HG02973 (cell line): ENCODE results near the gene FCGR1A.
"Not testable (repeated sequence)": the region's sequence is repeated elsewhere in the genome, so short reads cannot be mapped to it uniquely, and the experiment has no call there.

ENCODE experiments used
- ATAC-seq: cut with Tn5 transposase; IDR thresholded peaks from one replicate; pipeline ENCODE4 v1.9.1; 2021; ENCODE audit warnings: moderate library complexity; ENCODE audit not compliant: unreplicated experiment

Gene FCGR1A

DNA sequence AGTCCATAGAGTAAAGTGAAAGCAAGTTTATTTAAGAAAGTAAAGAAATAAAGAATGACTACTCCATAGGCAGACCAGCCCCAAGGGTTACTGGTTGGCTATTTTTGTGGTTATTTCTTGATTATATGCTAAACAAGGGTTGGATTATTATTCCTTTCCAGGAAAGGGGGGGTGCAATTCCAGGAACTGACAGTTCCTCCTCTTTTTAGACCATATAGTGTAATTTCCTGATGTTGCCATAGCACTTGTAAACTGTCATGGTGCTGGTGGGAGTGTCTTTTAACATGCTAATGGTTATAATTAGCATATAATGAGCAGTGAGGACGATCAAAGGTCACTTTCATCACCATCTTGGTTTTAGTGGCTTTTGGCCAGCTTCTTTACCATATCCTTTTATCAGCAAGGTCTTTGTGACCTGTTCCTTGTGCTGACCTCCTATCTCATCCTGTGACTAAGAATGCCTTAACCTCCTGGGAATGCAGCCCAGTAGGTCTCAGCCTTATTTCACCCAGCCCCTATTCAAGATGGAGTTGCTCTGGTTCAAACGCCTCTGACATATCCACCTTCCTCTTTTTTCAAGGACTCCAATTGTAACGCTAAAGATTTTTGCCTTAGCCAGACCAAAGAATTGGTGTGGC is 6.9 kb upstream of the FCGR1A start:
- ATAC-seq: not testable (repeated sequence)

DNA sequence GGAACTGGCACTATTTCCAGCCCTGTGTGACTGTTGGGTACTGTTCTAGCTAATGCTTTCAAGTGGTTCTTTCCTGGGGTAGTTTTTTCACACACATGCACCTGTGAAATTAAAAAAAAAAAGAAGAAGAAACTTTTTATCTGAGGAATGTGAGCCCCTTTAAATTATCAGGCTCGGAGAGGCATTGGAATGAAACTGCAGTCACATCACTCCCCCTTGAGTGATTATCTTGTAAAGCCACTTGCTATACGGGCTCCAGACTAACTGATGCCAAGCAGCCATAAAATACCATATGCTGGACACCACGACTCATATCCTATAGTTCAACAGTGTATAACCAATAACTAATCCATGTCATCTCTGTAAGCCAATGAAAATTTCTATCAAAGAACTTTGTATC is 5.4 kb upstream of the FCGR1A start:
- ATAC-seq: not testable (repeated sequence)

DNA sequence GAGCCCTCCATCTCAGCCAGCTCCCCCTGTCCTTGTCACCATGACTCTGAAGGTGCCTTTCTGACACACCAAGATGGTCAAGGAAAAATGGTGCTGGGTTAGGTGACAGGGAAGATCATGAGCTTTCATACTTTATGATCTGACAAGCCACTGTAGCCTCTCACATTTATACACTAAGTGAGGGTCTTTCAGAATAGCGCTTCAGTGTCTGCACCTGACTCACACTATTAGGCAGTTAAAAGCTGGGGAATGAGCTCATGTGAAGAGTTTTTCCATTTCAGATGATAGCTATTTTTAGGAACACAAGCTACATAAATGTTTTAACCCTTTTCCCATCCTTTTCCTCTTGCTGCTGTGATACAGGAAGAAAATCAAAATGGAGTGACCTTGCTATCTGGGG is 4.2 kb upstream of the FCGR1A start:
- not testable (repeated sequence) for ATAC-seq

DNA sequence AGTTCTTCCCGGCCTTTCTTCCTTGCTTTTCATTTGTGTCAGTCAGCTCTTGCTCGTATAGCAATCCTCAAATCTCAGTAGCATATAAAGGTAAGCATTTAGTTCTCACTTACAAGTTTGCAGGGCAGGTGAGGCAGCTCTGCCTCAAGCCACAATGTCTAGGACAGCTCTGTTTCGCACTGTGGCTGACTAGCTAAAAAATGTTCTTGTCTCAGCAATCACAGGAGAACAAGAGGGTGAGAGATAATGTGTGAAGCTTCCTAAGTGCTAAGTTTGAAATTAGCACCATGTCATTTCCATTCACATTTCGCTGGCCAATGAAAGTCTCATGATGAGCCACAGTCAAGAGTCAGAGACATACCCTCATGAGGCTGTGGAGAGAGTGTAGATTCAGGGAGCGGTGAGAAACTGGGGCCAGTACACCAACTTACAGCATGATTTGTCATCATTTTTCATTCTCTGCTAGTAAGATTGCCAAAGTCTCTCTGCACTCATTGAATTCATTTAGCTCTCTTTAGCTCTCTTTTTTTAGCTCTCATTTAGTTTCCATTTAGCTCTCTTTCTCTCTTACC is 995 bp upstream of the FCGR1A start:
- ATAC-seq: not testable (repeated sequence)

DNA sequence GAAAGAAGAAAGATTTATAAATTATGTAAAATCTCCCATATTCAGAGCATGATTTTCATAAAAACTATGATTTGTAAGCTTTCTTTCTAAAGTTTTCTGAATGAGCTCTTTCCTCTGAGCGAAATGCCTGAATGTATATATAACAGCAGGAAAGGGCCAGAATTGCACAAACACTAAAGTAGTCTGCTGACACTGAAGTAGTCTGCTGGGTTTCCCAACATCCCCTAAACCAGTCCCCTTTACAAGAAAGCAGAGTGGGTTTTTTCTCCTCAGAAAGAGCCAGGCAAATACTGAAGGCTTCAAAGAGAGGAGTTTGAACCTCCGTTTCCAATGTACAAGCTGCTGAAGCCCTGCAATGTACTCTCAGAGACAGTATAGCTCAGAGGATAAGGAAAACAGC is 795 bp downstream of the FCGR1A start:
- not testable (repeated sequence) for ATAC-seq

DNA sequence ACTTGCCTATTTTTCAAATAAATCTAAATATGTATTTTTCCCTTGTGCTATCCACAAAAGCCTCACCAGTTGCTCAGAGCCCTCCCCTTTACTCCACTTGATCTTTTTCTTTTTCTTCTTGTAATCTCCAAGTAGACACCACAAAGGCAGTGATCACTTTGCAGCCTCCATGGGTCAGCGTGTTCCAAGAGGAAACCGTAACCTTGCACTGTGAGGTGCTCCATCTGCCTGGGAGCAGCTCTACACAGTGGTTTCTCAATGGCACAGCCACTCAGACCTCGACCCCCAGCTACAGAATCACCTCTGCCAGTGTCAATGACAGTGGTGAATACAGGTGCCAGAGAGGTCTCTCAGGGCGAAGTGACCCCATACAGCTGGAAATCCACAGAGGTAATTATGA is 1.4 kb downstream of the FCGR1A start:
- ATAC-seq: not testable (repeated sequence)

DNA sequence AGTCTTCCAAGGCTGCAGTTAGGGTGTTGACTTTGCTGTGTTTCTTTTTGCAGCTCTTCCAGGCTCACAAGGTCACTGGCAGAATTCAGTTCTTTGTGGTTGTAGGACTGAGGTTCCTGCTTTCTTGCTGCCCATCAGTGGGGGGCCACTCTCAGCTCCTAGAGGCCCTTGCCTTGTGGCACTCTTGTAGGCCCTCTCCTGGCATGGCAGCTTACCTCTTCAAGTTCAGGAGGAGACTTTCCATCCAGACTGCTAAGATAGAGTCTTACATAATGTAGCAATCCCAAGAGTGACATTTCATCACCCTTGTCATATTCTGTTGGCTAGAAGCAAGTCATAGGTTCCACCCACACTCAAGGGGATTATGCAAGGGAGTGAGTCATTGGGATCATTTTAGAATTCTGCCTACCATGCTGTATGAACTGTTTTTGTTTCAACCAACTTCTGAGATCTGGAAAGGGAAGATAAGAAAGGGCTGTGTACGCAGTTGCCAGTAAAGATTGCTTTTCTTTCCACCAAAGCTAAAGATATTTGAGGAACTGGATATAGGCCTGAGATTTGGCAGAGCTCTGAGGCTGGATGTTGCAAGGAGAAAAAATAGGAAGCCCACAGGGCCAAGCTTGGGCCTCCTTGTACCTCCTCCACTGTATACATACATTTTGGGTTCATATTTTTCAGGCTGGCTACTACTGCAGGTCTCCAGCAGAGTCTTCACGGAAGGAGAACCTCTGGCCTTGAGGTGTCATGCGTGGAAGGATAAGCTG is 5.4 kb downstream of the FCGR1A start:
- ATAC-seq: not testable (repeated sequence)

DNA sequence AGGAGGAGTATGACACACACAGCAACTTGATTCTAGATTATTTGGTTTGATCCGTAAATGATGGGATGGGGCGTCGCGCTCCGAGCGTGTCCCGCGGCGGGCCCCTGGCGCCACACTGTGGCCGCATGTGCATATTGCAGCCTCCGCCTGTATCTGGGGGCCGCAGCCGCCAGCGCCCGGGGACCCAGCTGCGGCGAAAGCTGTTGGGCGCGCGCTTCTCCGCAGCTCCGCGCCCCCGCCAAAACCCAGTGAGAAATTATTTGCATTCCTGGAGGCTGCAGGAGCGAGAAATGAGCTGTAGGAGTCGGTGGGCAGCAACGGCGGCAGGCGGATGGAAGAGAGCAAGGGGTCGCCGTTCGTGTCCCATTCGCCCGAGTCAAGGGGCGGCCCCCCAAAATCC is 10.0 kb downstream of the FCGR1A start:
- ATAC-seq: peak; percentile 71

DNA sequence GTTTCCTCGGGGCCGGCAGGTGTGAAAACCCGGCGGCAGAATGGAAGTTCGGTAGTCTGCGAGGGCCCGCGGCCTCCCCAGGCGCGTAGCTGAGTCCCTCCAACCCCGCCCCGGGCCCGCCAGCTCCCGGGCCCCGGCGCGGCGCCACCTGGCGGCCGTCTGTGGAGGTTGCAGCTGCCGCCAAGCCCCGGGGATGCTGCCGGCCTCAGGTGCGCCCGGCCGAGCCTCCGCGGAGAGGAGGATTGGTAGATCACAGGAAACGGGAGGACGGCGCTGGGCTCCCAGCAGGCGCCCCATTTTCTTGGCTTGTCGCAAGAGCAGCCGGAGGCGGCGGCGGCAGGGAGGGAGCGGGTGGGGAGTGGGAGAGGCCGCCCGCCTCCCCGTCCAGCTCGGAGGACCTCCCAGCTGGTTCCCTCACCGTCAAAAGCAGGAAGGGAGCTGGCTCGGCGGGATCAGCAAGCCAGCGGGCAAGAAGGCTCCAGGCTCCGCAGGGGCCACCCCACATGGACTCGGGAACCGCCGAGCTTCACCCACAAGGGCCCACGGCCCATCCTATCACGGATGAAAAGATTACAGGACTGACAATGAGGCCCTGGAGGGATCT is 10.5 kb downstream of the FCGR1A start:
- peak; percentile 80 for ATAC-seq

DNA sequence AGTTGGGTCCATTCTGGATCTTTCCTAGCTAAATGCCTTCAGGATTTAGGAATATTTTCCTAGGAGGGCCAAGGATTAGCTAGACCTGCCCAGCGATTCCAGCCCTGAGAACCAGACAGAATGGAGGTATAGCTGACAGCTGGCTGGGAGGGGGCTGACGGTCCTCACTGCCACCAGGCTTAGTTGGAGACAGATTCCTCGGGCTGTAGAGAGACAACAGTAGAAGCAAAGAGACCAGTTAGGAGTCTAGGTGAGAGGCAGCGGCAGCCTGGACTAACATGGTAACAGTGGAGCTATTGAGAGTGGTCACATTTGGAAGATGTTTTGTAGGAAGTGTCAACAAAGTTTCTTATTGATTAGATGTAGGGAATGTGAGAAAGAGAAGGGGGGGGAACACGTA is 11.4 kb downstream of the FCGR1A start:
- not testable (repeated sequence) for ATAC-seq

DNA sequence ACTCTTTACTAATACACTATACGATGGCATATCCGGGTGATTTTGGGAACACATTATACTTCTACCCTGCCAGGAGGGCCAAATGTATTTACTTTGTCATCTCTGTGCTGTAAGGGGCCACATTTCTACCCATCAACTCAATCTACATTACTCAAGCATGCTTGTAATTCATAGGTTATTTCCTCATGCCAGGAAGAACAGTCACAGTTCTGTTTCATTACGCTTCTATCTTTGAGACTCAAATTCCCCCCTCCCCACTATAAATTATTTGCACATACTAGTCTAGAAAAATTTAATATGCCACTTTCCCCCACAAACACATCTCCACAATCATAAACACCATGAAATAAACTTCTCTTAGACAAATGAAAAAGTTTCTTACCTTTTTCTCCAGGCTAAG is 19.1 kb downstream of the FCGR1A start:
- not testable (repeated sequence) for ATAC-seq

DNA sequence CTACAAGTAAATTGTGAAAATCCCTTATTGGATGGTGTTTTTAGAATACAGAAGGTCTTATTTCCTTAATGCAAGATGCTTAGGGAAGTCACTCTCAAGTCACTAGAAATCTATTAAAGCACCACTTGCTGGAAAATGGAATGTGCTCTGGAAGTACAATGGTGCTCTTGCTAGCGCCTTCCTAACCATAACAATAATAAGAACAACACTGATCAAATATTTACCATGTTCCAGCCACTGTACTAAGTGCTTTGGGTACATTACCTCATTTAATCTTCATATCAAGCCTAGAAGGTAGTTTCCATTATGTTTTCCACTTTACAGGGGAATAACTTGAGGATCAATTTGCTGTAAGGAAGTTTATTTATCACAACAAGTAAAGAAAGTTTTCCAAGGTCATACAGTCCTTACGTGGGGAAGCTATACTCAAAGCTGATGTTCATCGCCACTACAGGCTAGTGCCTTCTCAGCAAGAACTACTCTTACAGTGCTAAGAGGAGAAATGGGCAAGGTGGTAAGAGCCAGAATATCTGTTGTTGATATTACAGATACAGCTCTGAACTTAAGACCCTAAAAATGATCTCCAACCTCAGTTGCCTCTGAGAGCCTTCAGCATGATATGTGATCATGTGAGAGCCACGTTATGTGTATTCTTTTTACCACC is 22.1 kb downstream of the FCGR1A start:
- ATAC-seq: not testable (repeated sequence)

DNA sequence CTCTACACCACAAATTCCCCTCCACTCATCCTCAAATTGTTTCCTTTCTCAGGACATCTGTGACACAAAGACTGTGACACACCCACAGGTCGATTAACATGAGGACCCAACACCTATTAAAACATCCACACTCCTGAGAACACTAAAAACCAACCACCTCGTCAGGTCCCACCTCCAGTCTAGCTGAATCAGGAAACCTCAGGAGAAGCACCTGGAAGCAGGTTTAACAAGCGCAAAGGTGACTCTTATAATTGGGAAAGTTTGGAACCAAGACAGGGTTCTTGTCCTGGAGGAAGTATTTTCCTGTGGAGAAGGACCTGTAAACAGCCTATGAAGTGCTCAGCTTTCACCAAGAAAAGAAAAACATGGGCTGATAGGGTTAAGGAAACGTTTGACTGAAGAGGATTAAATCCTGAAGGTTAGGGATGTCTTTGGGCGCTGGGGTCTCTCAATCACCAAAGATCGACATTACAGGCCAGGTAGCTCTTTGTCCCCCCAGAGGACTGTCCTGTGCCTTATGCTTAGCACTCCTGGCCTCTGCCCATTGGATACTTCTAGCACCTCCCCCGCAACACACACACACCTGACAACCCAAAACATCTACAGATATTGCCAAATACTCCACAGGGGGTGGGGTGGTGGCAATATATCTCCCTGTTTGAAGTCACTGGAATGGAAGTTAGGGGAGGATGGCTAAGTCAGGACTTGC is 28.4 kb downstream of the FCGR1A start:
- ATAC-seq: not testable (repeated sequence)

DNA sequence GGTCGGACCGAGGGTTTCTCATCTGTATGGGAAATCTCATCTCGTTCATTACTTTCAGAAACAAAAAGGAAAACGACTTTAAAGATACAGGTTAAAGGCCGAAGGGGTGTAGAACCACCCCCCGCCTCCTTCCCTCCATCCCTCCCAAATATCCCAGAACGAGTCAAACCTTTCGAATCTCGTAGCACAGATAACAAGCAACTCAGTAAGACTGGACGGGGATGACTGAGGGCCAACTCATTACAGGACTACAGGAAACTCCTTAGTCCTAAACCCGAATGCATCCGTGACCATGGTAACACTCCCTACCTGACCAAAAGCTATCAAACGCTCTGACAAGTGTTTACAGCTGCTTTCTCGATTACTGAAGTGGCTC is 29.0 kb downstream of the FCGR1A start:
- ATAC-seq: not testable (repeated sequence)

DNA sequence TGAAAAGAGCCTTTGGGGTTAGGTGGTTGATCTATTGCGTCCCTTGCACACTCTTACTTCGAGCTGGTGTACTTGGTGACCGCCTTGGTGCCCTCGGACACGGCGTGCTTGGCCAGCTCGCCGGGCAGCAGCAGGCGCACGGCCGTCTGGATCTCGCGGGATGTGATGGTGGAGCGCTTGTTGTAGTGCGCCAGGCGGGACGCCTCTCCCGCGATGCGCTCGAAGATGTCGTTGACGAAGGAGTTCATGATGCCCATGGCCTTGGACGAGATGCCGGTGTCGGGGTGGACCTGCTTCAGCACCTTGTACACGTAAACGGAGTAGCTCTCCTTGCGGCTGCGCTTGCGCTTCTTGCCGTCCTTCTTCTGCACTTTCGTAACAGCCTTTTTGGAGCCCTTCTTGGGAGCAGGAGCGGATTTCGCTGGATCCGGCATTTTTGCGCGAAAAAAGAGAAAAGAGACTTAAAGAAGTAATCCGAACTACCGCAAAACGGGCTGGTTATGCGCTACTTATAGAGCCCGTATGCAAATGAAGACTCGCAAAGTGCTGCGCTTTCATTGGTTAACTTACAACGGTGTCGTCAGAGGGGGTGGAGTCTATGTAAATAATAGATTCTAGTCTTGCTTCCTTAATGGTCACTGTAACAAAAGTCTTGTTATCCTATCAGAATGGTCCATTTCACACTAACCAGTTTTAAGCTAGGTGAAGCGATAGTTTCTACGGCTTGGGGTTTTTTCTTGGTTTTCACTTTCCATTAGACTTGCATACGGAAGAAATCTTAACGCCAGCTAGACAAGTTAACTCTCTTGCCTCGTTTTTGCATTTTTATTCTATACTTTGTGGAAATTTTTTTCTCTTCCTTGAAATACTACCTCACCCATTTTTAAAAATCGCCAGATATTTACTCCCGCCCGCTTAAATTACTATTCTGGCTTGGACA is 29.7 kb downstream of the FCGR1A start:
- ATAC-seq: peak; percentile 76

DNA sequence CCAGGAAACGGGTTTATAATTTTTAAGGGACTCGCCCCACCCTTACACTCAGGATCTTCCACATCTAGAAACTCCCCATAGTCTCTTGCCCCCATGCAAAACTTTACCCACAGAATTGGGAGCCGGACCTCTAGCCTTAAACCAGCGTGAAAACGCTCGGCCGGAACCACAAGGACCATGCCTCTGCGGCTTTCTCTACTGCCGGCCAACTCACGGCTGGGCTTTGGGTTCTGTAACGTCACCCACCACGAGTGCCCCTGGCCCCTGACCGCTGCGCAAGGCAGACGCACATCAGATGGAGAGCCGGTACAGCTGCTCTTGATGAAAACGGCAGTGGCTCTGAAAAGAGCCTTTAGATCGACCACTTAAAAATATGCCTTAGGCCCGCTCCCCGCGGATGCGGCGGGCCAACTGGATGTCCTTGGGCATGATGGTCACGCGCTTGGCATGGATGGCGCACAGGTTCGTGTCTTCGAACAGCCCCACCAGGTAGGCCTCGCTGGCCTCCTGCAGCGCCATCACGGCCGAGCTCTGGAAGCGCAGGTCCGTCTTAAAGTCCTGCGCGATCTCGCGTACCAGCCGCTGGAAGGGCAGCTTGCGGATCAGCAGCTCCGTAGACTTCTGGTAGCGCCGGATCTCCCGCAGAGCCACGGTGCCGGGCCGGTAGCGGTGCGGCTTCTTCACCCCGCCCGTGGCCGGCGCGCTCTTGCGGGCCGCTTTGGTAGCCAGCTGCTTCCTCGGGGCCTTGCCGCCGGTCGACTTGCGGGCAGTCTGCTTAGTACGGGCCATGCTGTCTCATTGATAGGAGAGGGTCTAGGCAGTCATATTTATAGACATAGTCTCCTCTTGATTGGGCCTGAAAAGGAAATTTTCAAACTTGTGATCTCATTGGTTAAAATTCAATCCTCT is 30.7 kb downstream of the FCGR1A start:
- not testable (repeated sequence) for ATAC-seq

DNA sequence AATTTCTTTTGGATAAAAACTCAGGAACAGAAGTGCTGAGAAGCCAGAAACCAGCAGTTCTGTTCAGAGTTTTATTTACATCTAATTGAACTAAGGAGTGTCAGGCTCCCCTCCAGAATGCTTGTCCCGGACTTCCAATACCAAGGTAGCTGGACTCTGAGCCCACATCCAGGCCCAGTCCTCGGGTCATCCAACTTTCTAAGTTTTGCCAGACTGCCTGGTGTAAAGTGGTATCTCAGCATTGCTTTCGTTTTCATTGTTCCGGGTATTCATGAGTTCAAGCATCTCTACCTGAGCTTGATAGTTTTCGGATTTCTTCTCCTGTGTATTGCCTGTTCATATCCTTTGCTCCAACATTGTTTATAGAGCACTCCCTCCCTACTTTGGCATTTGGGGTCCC is 37.9 kb downstream of the FCGR1A start:
- not testable (repeated sequence) for ATAC-seq

DNA sequence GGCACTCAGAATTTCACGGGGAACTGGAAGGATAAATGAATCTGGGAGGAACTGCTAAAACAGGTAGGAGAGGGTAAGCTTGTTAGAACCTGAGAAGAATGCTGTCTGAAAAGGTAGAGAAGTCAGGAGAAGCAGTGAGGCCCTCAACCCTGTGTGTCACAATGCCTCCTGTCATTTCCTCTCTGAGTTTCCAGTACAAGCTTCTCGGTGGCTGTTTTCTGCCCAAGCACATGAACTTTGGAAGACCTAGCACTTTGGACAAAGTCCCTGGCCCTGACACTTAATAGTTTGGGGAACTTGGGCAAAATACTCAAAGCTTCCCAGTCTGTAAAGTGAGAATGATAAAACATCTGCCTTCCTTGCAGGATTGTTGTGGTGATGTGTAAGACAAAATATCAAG is 44.1 kb downstream of the FCGR1A start:
- ATAC-seq: not testable (repeated sequence)
